Activated naive CD4-positive, alpha-beta T cell treated with anti-CD3 and anti-CD28 coated beads, Interleukin-2, amount 50 U/mL, for 16 hours (primary cell): Measurements from ENCODE around the gene DNAH14.
"Not testable (repeated sequence)": the region's sequence is repeated elsewhere in the genome, so short reads cannot be mapped to it uniquely, and the experiment has no call there.

Experiments used
- DNase-seq: peaks from one replicate; pipeline ENCODE4 v3.0.0-alpha.2; 2020

Gene DNAH14

DNA sequence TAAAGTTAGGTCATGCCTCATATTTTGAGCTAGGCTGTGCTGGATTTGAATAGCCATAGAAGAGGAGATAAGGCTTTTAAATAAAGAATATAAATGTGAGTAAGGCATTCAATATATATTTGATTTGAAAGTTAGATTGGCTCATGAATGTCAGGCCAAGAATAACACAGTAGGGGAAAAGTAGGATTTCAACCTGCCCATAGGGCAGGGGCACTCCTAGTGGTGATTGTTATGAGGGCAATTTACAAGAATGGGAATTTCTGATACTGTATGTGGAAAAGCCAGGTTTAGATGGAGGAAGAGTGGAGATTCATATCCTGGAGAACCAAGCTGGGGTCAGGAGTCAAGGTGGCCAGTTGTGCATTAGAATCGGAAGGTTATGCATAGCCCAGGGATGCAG, 74.9 kb downstream of the DNAH14 start:
- DNase-seq, result no peak

DNA sequence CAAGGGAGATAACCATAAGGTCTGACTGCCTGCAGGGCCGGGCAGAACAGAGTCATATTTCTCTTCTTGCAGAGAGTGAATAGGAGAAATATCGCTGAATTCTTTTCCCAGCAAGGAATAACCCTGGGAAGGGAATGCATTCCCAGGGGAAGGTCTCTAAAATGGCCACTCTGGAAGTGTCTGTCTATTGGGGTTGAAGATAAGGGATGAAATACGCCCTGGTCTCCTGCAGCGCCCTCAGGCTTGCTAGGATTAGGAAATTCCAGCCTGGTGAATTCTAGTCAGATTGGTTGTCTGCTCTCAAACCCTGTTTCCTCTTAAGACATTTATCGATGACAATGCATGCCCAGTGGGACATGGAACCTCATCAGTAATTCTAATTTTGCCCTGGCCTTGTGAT, 76.9 kb downstream of the DNAH14 start:
- not testable (repeated sequence) for DNase-seq

DNA sequence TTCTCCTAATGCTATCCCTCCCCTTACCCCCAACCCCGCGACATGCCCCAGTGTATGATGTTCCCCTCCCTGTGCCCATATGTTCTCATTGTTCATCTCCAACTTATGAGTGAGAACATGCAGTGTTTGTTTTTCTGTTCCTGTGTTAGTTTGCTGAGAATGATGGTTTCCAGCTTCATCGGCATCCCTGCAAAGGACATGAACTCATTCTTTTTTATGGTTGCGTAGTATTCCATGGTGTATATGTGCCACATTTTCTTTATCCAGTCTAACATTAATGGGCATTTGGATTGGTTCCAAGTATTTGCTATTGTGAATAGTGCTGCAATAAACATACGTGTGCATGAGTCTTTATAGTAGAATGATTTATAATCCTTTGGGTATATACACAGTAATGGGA, 78.6 kb downstream of the DNAH14 start:
- not testable (repeated sequence) for DNase-seq

DNA sequence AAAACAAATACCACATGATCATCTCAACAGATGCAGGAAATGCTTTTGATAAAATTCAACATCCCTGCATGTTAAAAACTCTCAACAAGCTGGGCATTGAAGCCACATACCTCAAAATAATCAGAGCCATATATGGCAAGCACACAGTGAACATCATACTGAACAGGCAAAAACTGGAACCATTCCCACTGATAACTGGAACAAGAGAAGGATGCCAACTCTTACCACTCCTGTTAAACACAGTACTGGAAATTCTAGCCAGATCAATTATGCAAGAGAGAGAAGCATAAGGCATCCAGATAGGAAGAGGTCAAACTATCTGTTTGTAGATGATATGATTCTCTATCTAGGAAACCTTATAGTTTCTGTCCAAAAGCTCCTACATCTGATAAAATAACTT, 91.6 kb downstream of the DNAH14 start:
- no peak for DNase-seq

DNA sequence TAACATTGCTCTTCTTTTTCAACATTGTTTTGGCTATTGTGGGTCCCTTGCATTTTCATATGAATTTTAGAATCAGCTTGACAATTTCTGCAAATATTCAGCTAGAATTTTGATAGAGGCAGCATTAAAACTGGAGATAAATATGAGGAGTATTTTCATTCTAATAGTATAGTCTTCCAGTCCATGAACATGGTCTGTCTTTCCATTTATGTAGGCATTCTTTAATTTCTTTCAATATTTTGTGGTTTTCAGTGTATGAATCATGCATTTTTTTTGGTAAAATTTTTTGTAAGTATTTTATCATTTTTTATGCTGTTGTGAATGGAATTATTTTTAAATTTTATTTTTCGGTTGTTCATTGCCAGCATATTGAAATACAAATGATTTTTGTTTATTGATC, 97.2 kb downstream of the DNAH14 start:
- no peak for DNase-seq

DNA sequence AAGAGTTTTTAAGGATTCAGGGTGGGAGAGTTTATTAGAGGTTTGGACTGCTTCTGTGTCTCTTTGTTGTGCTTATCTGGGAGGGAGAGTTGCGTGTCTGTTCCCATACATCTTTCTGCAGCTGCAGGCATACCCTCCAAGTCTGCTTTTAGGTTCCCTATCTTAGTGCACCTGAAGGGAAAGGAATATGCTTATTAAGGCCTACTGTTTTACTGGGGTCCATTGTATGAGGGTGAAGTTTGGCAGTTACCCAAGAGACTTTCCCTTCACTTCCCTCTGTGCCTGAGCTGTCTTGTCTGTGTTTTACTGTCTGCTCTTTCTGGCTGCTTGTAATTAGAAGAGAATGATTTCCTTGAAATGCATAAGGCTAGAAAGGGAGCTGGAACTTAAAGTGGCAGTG, 107.0 kb downstream of the DNAH14 start:
- not testable (repeated sequence) for DNase-seq

DNA sequence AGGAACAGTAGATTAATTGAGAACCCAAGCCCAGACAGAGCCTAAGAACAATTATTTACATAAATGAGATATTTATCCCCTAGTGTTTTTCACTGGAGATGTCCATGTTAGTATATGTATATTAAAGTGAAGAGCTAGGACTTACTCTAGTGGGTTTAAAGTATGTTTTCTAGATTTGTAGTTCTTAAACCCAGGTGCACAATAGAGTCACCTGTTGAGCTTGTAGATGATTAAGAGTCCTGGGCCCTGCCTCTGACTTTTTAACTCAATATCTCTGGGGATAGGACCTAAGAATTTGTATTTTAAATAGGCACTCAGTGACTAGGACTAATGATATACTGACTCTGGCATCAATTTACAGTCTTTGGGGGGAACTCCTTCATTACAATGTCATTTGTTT, 112.8 kb downstream of the DNAH14 start:
- no peak for DNase-seq

DNA sequence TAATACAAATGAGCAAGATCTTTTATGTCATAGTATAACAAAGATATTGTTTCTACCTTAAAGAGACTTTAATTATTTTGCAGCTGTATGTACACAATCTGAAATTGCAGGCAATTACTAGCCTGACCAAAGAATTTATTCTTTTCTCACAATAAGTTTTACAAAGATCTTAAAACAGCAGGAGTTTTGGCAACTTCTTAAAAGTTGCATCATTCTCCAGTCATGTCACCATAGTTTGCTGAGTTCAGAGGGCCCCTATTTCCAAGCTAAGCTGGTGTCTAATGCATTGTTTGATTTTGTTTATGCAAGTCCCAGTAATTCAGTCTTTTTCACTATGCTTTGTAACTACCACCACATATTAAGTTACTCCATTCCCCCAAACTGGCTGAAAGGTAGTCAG, 114.8 kb downstream of the DNAH14 start:
- DNase-seq, result no peak

DNA sequence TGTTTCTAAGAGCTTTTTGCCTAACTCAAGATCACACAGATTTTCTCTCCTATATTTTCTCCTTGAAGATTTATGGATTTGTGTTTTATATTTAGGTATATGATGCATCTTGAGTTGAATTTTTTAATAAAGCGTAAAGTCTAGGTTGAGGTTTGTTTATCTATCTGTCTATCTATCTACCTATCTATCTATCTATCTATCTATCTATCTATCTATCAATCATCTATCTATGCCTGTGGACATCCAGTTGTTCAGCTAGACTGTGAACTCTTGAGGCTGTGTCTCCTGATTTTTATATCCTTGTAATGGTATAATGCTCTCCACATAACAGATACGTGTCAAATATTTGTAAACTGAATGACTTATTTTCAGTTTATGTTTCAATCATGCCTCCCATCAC, 120.1 kb downstream of the DNAH14 start:
- no peak for DNase-seq

DNA sequence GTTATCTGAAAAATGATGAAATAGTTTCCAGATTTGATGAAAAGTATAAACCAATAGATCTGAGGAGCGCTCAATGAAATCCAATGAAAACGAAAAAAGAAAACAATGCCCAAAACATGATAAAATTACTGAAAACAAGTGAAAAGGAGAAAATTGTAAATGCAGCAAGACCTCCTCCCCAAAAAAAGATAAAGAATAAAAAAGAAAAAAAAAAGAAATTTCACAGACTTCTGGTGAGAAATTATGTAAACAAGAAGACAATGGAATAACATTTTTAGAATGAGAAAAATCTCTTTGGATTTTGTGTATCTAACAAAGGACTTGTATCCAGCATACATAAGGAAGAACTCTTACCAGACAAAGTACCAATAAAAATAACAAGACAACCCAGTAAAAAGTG, 134.2 kb downstream of the DNAH14 start:
- DNase-seq, result no peak

DNA sequence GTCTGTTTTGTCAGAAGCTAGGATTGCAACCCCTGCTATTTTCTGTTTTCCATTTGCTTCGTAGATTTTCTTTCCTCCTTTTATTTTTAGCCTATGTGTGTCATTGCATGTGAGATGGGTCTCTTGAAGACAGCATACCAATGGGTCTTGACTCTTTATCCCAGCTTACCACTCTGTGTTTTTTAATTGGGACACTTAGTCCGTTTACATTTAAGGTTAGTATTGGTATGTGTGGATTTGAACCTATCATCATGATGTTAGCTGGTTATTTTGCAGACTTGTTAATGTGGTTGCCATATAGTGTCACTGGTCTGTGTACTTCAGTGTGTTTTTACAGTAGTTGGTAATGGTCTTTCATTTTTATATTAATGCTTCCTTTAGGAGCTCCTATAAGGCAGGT, 141.5 kb downstream of the DNAH14 start:
- DNase-seq, result no peak

DNA sequence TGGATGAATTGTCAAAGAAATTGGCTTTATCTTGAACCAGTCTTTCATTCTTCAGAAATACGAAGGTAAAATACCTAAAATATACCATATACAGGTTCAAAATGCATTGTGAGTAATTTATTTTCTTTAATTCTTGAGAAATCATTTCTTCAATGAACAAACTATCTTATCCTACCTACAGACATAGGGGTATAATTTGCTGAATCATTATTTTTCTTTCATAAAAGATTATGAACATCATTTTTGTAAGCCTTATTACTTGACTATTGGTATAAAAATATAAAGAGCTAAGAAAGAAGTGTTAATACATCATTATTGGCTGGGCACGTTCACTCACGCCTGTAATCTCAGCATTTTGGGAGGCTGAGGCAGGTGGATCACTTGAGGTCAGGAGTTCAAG, 167.7 kb downstream of the DNAH14 start:
- DNase-seq, result no peak

DNA sequence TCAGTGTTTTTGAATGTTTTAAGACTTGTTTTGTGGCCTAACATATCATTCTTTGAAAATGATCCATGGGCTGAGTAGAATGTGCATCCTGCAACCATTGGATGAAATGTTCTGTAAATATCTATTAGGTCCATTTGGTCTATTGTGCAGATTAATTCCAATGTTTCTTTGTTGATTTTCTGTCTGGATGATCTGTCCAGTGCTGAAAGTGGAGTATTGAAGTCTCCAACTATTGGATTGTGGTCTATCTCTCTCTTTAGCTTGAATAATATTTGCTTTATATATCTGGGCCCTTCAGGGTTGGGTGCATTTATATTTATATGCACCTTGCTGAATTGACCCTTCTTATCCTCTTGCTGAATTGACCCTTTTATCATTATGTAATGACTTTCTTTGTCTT, 181.5 kb downstream of the DNAH14 start:
- DNase-seq, result no peak

DNA sequence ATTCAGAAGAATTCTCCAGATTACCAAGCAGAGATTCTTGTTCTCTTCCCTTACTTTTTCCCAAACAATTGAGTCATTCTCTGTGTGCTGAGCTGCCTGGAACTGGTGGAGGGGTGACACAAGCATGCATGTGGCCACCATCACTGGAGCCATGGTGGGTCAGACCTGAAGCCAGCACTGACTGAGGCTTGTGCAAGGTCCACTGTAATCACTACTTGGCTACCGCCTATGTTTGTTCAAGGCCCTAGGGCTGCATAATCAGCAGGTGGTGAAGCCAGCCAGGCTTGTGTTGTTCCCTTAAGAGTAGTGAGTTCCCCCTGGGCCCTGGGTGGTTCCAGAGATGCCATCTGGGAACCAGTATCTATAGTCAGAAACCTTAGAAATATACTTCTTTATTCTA, 183.8 kb downstream of the DNAH14 start:
- no peak for DNase-seq

DNA sequence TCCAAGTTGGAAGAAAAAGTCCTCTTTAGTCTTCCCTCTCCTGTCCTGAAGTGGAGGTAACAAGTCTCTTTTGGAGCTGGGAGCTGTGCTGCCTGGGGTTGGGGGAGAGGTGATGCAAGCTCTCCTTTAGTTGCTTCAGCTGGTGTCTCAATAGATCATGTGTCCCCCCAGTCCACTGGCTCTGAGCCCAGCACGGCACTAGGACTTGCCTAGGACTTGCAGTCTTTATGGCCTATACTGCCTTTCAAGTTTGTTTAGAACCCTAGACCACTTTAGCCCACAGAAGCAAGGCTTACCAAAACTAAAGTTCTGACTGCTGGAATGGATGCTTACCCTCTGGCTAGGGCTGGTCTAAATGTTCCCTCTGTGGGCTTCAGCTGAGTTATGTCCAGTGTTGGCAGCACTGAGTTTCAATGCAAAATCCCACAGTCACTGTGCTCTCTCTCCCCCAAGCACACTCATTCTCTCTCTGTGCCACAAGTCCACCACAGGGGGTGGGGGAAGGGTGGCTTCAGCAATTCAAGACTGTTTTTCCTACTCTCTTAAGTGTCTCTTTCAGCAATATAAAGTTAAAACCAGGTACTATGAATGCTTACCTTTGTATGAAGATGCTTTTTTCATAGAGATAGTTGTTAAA, 185.0 kb downstream of the DNAH14 start:
- DNase-seq, result no peak

DNA sequence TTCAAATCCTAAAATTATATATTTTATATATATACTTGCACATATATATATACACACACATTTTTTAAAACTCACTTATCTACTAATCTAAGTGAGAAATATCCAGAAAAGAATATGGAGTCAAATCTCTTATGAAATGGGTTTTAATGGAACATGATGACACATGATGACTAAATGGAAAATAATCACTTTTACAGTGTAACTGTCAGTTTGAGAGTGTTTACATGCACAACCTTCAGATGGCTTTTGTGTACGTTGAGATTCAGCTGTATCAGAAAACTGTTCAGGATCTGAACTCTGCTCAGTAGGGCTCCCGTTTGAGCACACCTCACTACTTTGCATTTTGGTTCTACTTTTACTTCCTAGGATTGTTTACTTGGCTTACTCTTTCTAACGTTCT, 189.8 kb downstream of the DNAH14 start:
- DNase-seq, result no peak

DNA sequence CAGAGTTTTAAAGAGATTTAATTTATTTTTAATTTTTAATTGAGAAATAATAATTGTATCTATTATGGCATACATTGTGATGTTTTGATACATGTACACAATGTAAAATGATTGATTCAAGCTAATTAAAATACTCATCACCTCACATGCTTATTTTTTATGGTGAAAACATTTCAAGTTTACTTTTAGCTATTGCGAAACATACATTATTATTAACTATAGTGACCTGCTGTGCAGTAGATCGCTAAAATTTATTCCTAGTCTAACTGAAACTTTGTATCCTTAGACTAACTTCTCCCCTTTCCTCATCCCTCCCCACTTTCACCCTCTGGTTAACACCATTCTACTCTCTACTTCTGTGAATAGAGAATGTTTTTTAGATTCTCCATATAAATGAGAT, 191.6 kb downstream of the DNAH14 start:
- DNase-seq, result no peak

DNA sequence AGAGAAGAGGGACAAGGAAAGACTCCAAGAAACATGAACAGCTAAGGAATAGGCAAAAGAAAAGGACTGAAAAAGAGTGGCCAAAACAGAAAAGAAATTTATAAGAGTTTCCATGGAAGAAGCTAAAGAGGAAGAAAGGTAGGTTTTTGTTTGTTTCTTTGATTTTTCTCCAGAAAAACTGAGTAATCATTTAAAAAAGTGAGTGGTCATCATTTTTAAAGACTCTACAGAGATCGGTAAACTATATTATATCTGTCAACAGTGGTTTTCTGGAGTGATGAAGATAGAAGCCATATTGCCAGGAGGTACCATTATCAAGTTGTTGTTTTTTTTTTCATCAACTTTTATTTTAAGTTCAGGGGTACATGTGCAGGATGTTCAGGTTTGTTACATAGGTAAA, 202.4 kb downstream of the DNAH14 start:
- DNase-seq, result no peak

DNA sequence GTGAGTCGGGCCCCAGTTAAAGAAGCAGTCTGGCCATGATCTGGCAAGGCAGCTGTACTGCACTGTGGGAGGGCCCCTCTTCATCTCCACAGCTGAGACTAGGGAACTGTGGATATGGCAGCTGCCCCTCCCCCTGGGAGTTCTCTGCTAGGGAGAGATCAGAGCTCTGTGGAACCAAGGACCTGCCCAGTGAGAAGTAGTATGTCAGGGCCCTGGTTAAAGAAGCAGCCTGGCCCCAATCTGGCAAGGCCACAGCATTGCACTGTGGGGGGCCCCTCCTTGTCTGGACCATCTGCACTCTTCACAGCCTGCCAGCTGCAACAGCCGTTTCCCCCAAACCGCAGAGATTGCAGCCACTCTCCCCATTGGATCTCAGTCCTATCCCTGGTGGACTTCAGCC, 208.5 kb downstream of the DNAH14 start:
- DNase-seq, result no peak

DNA sequence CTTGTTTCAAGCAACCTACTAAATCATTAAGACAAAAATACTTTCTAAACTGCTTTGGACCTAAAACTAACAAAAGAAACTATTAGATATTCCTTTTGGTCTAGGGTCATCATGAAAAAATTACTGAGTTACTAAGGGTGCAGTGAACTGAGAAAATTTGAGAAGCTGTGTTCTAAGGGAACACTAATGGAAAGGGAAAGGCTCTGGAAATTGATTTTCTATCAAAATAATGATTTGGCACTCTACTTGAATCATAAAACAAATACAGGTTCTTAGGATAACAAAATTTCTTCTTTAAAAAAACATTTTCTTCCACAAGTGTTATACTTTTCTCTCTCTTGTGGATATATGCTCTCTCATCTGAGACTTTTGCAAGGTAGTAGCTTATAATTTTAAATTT, 213.5 kb downstream of the DNAH14 start:
- no peak for DNase-seq

DNA sequence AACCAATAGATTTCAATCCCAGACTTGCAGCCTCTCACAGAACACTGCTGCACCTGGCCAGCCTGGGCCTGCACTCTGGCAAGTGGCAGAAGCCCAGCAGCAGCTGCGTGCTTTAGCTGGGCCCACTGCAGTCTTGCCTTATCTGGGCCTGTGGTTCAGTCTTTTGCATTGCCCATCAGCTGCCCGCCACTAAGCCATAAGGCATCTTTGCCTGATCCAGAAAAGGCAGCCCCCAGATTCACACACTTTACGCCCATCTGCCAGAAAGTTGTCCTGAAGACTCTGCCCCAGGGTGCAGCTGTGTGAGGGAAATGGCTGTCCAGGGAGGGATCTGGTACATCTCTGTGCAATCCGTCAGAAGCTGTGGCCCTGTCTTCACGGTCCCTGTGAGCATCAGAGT, 217.0 kb downstream of the DNAH14 start:
- DNase-seq, result no peak

DNA sequence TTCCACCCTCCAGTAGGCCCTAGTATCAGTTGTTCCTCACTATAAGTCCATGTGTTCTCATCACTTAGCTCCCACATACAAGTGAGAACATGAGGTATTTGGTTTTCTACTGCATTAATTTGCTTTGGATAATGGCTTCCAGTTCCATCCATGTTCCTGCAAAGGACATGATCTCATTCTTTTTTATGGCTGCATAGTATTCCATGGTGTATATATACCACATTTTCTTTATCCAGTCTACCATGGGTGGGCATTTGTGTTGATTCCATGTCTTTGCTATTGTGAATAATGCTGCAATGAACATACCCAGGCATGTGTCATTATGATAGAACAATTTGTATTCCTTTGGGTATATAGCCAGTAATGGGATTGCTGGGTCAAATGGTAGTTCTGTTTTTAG, 218.3 kb downstream of the DNAH14 start:
- not testable (repeated sequence) for DNase-seq

DNA sequence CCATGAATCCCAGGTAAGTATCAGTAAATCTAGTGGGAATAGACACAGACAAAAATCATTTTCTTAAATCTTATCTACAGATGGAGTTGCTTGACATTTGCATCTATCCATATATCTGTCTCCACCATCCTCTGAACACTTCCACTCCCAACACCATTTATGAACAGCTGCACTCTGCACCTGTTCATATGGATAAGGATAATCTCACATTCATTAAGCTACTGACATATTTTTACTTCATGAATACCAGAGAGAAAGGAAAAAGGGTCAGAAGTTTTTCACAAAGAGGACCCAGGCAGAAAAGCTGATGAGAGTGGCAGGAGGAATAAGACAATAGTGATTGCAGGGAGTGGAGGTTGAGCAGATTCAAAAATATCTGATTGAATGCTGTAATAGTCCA, 222.6 kb downstream of the DNAH14 start:
- no peak for DNase-seq

DNA sequence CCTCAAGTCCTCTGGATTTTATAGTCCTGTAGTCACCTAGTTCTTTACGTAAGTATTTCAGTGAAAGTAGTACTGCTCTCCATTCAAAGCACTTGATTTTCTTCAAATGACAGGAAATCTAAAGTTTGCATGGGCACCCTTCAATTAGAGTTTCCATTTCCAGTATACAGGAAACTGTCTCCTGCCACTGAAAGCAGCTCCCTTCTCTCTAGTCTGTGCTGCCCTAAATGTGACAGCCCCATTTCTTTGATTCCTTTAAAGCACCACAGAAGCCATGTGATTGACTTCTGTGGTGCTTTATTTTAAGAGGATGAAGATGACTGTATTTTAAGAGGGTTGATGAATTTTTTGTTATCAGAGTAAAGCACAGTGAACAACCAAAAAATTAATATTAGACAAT, 226.1 kb downstream of the DNAH14 start:
- DNase-seq, result no peak

DNA sequence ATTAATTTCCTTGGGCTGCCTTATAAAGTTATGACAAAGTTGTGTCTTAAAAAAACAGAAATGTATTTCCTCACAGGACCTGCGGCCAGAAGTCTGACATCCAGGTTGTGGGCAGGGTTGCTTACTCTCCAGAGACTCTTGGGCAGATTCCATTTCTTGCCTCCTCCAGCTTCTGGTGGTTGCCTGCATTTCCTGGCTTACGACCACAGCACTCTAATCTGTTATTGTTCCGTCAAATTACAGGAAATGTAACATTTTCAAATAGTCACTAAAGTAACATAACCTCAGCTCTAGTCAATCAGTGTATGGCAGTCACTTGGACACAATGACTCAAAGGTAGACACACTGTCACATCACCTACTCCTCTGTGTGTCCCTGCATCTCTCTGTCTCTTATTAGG, 226.8 kb downstream of the DNAH14 start:
- DNase-seq, result no peak

DNA sequence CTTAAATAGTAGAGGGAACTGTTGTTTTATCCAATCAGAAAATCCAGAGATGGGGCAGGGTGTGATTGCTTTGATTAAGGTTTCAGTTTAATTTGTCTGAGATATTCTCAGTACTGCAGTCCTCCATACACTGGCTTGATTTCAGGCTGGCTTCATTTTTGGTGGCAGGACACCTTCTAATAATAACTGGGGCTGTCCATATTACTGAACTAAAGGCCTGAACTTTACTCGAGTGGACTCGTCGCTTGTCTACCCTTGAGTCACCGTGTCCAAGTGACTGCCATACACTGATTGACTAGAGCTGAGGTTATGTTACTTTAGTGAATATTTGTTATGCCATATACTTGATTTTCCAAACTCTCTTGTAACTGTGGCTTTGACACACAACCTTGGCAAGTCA, 228.8 kb downstream of the DNAH14 start:
- no peak for DNase-seq
